ENCODE measurements around the gene RRP1. TPM values are rescaled to one million over a fixed set of nuclear protein-coding genes. Genes with fewer than 3 reads are reported as not detected.

RRP1 gene
- polyA plus RNA-seq, 3 donors, result 2.7 to 5.7 (median 4.6) TPM

DNA sequence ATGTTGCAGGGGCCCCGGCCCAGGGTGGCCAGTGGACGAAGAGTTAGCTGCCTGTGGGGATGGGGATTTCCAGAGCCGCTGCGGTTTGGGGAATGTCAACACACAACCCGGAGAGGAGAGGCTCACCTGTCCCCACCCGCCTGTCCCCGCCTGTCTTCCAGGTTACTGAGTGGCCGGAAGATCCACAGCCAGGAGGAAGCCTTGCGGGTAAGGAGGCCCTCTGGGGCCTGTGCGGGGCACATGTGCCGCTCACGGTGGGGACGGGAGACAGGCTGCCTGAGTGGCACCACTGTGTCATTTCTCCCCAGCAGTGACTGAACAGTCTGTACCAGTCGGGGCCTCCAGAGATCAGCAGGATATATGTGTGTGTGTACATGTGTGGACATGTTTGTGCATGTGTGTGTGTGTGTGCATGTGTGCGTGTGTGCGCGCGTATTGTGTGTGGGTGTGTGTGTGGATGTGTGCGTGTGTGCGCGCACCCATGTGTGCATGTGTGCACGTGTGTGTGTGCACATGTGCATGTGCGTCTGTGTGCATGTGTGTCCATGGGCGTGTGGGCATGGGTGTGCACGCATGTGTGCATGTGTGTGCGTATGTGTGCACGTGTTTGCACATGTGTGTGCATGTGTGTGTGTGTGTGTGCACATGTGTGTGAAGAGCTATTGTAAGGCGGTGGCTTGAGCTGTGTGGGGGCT is 38.9 kb upstream of the RRP1 start:
- Mint-ChIP-seq H3K4me1 (no peaks in the 10 kb centered on the region), H3K27me3 (ENCODE audit: low read depth in 3 of 3) (no peaks in the 10 kb centered on the region), H3K27ac (peak overlapping the region in 3 of 7 donors; percentile 4 to 42 (median 37)), H3K36me3 (peaks cover 82 to 99% of the 10 kb centered on the region in 2 donors), H3K4me3 (no peak overlapping the region), H3K9me3 (peaks cover 0 to 7% (median 0%) of the 10 kb centered on the region in 7 donors)
- Histone ChIP-seq H2AFZ (ENCODE audit: insufficient read depth, low read depth, low read length, poor library complexity, severe bottlenecking) (no peak overlapping the region), H3K9ac (ENCODE audit: insufficient read depth, low read length, poor library complexity, severe bottlenecking) (no peak overlapping the region), H3K36me3 (replicated peaks in 1 of 2; ENCODE audit: control insufficient read depth in 1 of 2, insufficient read depth in 2 of 2, low read length in 2 of 2) (peaks cover 97 to 100% of the 10 kb centered on the region in 2 donors), H3K27ac (ENCODE audit: low read depth in 1 of 2, low read length in 2 of 2) (no peak overlapping the region), H4K20me1 (ENCODE audit: insufficient read depth, low read length) (peaks cover 84% of the 10 kb centered on the region), H3K4me3 (replicated peaks in 1 of 3; ENCODE audit: low read depth in 2 of 3, low read length in 3 of 3) (no peak overlapping the region), H3K4me2 (replicated peaks; ENCODE audit: extremely low read depth, low read length, poor library complexity, severe bottlenecking) (no peak overlapping the region), H3K27me3 (ENCODE audit: control insufficient read depth in 2 of 2, insufficient read depth in 2 of 2, low read length in 2 of 2) (no peaks in the 10 kb centered on the region), H3K4me1 (ENCODE audit: control insufficient read depth in 1 of 2, insufficient read depth in 2 of 2, low read length in 2 of 2) (no peaks in the 10 kb centered on the region), H3K79me2 (ENCODE audit: insufficient read depth, low read length) (peaks cover 6% of the 10 kb centered on the region), H3K9me3 (replicated peaks in 1 of 2; ENCODE audit: control insufficient read depth in 1 of 2, insufficient read depth in 1 of 2, low read length in 2 of 2) (peaks cover 0 to 3% of the 10 kb centered on the region in 2 donors)
- intact Hi-C loops (cut with micrococcal nuclease), result no loop called here
- no peak for DNase-seq
- WGBS (ENCODE audit: insufficient coverage), result 92% methylated on average over 27 of the region's 28 CpGs
- no peak for TF ChIP-seq CTCF (IDR thresholded peaks at IDR 0.05)

DNA sequence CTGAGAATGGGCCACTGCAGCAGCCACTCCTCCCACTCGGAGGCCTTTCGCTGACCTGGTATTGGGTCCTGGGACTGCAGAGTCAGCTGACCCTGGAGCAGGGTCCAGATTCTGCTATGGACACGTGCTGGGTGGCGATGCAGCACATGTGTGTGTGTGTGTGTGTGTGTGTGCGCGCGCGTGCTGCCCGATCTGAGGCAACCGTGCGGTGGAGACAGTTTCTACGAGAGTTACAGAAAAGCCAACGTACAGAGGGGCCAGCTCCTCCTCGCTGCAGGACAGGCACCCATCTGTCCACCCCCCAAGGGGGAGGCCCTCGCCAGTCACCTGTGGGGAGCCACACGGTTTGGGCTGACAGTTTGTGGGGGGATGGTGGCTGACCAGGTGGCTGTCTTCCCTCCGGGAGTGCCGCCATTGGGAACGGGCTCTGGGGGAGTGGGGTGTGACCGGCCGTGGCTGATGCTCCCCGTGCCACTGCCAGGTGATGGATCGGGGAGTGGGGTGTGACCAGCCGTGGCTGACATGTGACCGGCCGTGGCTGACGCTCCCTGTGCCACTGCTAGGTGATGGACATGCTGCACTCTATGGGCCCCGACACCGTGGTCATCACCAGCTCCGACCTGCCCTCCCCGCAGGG is 37.3 kb upstream of the RRP1 start:
- DNase-seq, result no peak
- Mint-ChIP-seq H3K27ac (peak overlapping the region in 1 of 7 donors; percentile 19), H3K9me3 (peaks cover 0 to 7% (median 0%) of the 10 kb centered on the region in 7 donors), H3K4me1 (no peaks in the 10 kb centered on the region), H3K36me3 (peaks cover 80 to 99% of the 10 kb centered on the region in 2 donors), H3K27me3 (ENCODE audit: low read depth in 3 of 3) (no peaks in the 10 kb centered on the region), H3K4me3 (no peak overlapping the region)
- H3K36me3 ChIP-seq (replicated peaks in 1 of 2; ENCODE audit: control insufficient read depth in 1 of 2, insufficient read depth in 2 of 2, low read length in 2 of 2), result peaks cover 97 to 100% of the 10 kb centered on the region in 2 donors
- peaks cover 88% of the 10 kb centered on the region for H4K20me1 ChIP-seq (ENCODE audit: insufficient read depth, low read length)
- intact Hi-C loops (cut with micrococcal nuclease), result no loop called here
- no peak overlapping the region for H2AFZ ChIP-seq (ENCODE audit: insufficient read depth, low read depth, low read length, poor library complexity, severe bottlenecking)
- no peaks in the 10 kb centered on the region for H3K27me3 ChIP-seq (ENCODE audit: control insufficient read depth in 2 of 2, insufficient read depth in 2 of 2, low read length in 2 of 2)
- H3K9ac ChIP-seq (ENCODE audit: insufficient read depth, low read length, poor library complexity, severe bottlenecking), result no peak overlapping the region
- H3K4me1 ChIP-seq (ENCODE audit: control insufficient read depth in 1 of 2, insufficient read depth in 2 of 2, low read length in 2 of 2), result no peaks in the 10 kb centered on the region
- peaks cover 0 to 3% of the 10 kb centered on the region in 2 donors for H3K9me3 ChIP-seq (replicated peaks in 1 of 2; ENCODE audit: control insufficient read depth in 1 of 2, insufficient read depth in 1 of 2, low read length in 2 of 2)
- TF ChIP-seq CTCF (IDR thresholded peaks at IDR 0.05), result no peak
- H3K79me2 ChIP-seq (ENCODE audit: insufficient read depth, low read length), result peaks cover 6% of the 10 kb centered on the region
- 96% methylated on average over 22 of the region's 31 CpGs for WGBS (ENCODE audit: insufficient coverage)
- no peak overlapping the region for H3K4me2 ChIP-seq (replicated peaks; ENCODE audit: extremely low read depth, low read length, poor library complexity, severe bottlenecking)
- H3K27ac ChIP-seq (ENCODE audit: low read depth in 1 of 2, low read length in 2 of 2), result no peak overlapping the region
- H3K4me3 ChIP-seq (replicated peaks in 1 of 3; ENCODE audit: low read depth in 2 of 3, low read length in 3 of 3), result no peak overlapping the region

Data from CD14-positive monocyte (primary cell).